AG04449 (cell line): ENCODE data around the gene CDH22.

Experiments used
- CTCF ChIA-PET: fragments of 350-600 bp; formaldehyde crosslinking; extraction: SDS; loops from one replicate; lab custom pipeline; 2021; ENCODE audit warnings: antibody characterized with exemption; lab: Yijun Ruan, JAX
- POLR2A ChIA-PET: fragments of 400-600, 350-600 bp; formaldehyde crosslinking; extraction: SDS; loops from one replicate; lab custom pipeline; 2020; ENCODE audit warnings: antibody characterized with exemption, inconsistent platforms; lab: Yijun Ruan, JAX
- DNase-seq: peaks from one replicate; pipeline ENCODE4 v3.0.0-alpha.2; 2010; ENCODE audit warnings: low read depth, low spot score
- H3K4me3 ChIP-seq: 2 replicates; pipeline ENCODE4 v1.5.1; 2011; ENCODE audit warnings: low read depth, mild to moderate bottlenecking, control low read depth, low read length
- TF ChIP-seq, protein P1 (sequence below): IDR thresholded peaks from one replicate; pipeline ENCODE4 v1.5.1; 2011; ENCODE audit warnings: mild to moderate bottlenecking, moderate library complexity, low read length, control low read depth, inconsistent platforms; ENCODE audit not compliant: insufficient read depth; ENCODE audit errors: missing control alignments

The CDH22 gene

DNA sequence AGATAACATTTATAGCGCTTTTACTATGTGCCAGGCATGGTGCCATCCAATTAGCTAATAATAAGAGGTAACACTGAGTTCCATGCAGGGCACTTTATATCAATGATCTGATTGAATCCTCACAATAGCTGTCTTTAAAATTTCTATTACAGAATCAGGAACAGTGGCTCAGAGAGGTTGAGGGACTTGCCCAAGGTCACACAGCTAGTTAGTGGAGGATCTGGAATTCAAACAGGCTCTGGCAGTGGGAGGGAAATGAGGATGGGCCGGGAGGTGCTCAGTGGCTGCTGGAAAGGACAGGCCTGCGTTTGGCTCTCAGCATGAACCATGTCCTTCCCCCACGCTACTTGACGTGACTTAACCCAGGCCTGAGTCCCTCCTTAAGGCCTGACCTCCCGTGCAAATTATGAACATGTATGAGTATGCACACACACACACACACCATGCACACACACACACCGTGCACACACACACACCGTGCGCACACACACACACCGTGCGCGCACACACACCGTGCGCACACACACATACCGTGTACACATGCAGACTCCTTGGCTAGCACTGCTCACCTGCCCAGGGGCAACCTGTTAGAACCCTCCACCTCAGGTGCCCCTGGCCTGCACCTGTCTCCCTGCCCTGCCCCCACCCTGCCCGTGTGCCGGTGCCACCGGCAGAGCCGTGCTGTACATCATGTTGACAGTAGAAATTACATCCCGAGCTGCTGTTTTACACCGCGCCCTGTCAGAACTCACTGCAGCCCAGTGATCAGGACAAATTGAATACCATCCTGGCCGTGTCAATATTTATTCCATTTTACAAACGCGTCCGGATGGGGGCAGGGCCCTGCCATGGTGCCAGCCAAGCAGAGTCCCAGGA lies 43.7 kb downstream of the CDH22 start:
- CTCF ChIA-PET, result no interaction called here
- POLR2A ChIA-PET, result no interaction called here
- DNase-seq, result no peak
- TF ChIP-seq, protein P1, sequence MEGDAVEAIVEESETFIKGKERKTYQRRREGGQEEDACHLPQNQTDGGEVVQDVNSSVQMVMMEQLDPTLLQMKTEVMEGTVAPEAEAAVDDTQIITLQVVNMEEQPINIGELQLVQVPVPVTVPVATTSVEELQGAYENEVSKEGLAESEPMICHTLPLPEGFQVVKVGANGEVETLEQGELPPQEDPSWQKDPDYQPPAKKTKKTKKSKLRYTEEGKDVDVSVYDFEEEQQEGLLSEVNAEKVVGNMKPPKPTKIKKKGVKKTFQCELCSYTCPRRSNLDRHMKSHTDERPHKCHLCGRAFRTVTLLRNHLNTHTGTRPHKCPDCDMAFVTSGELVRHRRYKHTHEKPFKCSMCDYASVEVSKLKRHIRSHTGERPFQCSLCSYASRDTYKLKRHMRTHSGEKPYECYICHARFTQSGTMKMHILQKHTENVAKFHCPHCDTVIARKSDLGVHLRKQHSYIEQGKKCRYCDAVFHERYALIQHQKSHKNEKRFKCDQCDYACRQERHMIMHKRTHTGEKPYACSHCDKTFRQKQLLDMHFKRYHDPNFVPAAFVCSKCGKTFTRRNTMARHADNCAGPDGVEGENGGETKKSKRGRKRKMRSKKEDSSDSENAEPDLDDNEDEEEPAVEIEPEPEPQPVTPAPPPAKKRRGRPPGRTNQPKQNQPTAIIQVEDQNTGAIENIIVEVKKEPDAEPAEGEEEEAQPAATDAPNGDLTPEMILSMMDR, result no peak
- no peak overlapping the region for H3K4me3 ChIP-seq

DNA sequence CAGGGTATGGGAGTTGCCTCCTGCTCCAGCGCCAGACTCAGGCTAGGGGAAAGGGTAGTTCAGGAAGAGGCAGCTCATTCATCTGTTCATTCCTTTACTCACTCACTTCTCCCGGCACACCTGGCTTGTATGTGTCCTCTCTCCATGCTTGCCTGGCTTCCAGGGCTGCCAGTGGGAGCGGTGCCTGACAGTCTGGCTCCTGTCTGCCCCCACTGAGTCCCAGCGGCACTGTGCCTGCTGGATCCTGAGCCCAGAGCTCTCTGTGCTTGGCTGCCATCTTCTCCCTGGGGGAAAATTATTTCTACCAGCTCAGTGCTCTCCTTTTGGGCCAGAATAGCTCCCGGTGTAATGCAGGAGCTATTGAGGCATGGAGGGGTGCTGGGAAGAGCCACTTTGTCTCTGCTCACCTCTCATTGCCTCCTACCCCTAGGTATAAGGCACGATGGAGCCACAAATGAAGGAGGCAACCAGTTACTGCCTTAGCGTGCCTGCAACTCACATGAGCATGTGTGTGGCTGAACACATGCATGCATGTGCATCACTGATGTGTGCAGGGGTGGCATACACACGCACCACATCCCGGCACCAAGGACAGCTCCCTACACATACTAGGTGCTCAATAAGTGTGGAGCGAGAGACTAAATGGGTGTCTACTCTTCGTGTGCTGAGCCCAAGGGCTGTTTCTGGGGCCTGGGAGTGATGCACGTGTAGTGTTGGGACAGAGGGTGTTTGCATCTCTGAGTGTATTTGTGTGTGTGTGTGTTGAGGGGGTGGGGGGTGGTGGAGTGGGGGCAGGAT lies 46.6 kb downstream of the CDH22 start:
- ChIA-PET CTCF (no interaction called here), POLR2A (no interaction called here)
- TF ChIP-seq, protein P1, result no peak
- DNase-seq, result no peak
- H3K4me3 ChIP-seq, result no peak overlapping the region

DNA sequence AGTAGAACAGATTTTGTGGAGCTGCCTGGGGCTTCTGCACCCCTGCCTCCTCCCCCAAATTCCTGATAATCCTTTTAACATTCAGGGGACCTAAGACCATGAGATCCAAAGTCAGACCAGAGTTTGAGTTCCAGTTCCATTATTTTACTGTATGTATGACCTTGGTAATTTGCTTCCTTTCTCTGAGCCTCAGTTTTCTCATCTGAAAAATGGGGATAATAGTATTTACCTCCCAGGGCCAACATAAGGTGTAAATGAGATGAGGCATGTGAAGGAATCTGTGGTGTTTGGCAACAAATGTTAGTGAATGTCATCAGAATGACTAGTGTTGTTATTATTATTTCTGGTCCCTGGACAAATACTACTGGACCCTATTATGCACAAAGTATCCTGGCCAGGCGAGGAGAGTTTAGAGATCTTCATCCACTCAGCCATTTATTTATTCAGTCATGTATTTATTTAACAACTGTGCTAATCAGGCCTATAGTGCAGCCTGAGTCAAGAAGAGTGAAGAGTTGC lies 47.3 kb downstream of the CDH22 start:
- ChIA-PET POLR2A (no interaction called here), CTCF (interaction anchor here (1.9 kb wide), 1 partner anchor 45 kb away, joined by 4 read pairs; no protein-coding TSS in a partner anchor)
- TF ChIP-seq, protein P1, result no peak
- DNase-seq, result no peak
- H3K4me3 ChIP-seq, result no peak overlapping the region

DNA sequence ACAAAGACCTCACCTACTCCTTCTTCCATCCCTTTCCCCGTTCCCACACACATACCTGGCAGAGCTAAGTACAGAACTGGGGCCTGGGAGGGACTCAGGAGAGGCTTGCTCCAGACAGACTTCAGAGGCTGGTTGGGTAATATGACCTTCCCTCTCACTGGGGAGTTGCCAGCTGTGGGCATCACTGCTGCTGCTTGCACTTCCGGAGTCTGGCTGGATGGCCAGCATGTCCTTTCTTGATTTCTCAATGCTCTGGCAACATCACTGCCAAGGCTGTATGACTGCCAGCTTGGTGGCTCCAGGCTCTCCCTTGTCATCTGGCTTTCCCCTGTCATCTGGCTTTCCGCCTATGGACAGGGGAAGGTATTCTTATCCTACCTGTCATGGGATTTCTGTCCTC lies 47.8 kb downstream of the CDH22 start:
- no peak overlapping the region for H3K4me3 ChIP-seq
- DNase-seq, result no peak
- TF ChIP-seq, protein P1, result no peak
- ChIA-PET POLR2A (no interaction called here), CTCF (interaction anchor here (1.9 kb wide), 1 partner anchor 46 kb away, joined by 4 read pairs; no protein-coding TSS in a partner anchor)

DNA sequence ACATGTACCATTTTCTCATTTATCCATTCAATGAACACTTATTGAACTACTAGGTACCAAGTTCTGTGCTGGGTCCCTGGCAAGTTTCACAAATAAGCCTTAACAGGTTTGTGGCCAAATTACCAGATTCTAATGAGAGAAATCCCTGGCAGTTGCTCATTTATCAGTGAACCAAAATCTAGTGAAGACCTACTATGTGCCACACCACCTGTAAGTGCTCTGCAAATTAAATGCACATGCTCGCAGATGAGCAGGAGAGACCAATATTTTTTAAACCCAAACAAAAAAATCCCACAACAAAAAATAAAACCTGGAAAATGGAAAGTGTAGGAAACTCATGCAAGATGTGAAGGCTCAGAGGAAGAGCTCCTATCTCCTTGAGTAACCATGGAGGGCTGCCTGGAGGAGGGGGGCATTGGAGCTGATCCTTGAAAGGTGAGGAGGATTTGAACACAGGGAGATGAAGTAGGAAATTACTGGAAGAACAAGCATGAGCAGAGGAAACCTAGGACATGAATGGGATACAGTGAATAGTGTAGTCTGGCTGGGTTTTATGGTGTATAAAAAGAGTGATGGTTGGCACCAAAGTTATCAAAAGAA lies 48.9 kb downstream of the CDH22 start:
- ChIA-PET CTCF (interaction anchor here (1.9 kb wide), 1 partner anchor 47 kb away, joined by 4 read pairs; no protein-coding TSS in a partner anchor), POLR2A (no interaction called here)
- TF ChIP-seq, protein P1, result no peak
- H3K4me3 ChIP-seq, result no peak overlapping the region
- no peak for DNase-seq
